Esophagus squamous epithelium (tissue), 5 donors: ENCODE data around the gene SCOC. TPM values are rescaled to one million over a fixed set of nuclear protein-coding genes. Genes with fewer than 3 reads are reported as not detected.

ENCODE experiments used
- DNase-seq: peaks from one replicate; lab custom pipeline; 2025; lab: John Stamatoyannopoulos, UW
- H3K27ac ChIP-seq, 4 donors: fragments of 200-600 bp; sonication (generic); one replicate each; pipeline ENCODE4 v1.5.1; 2016 to 2019; ENCODE audit warnings: mild to moderate bottlenecking in 1 of 4
- H3K27me3 ChIP-seq, 4 donors: fragments of 200-600 bp; sonication (generic); 1 replicate in 3 of 4; 2 replicates in 1 of 4; pipeline versions ENCODE4 v1.5.1 to v1.6.0; 2017 to 2021; ENCODE audit warnings: antibody characterized with exemption in 1 of 4
- H3K36me3 ChIP-seq, 3 donors: fragments of 200-600 bp; sonication (generic); one replicate each; pipeline ENCODE4 v1.5.1; 2016 to 2019
- H3K4me1 ChIP-seq, 3 donors: fragments of 200-600 bp; sonication (generic); one replicate each; pipeline ENCODE4 v1.5.1; 2017 to 2019
- H3K4me3 ChIP-seq, 4 donors: fragments of 200-600 bp; sonication (generic); 1 replicate in 3 of 4; 2 replicates in 1 of 4; pipeline ENCODE4 v1.5.1; 2016 to 2019; ENCODE audit warnings: mild to moderate bottlenecking in 2 of 4, moderate library complexity in 1 of 4
- H3K9me3 ChIP-seq, 3 donors: fragments of 200-600 bp; sonication (generic); one replicate each; pipeline ENCODE4 v1.5.1; 2016 to 2019
- POLR2A ChIP-seq, 4 donors: fragments of 450-650 bp; IDR thresholded peaks; one replicate each; pipeline ENCODE4 v1.6.1; 2017; ENCODE audit warnings: antibody characterized with exemption in 4 of 4, mild to moderate bottlenecking in 4 of 4, moderate library complexity in 3 of 4
- WGBS, 2 donors: methylation state at CpG; one replicate each; pipeline ENCODE4 v1.1.5; 2018; 5-methylcytosine and 5-hydroxymethylcytosine counted together
- intact Hi-C: fragments of 100-400 bp; cut with DNase I; formaldehyde crosslinking; loops from one replicate; pipeline ENCODE4 v1.15.0; 2022
- total RNA-seq, 4 donors: library from RNA; depleted of rRNA; stranded (reverse); fragments of >200 nt; gene quantifications; one replicate each; pipeline ENCODE4 v1.1.0, GENCODE V29; 2016
- TF ChIP-seq, protein P1 (sequence below), 6 experiments: fragments of 450-650 bp in 4 of 6; fragments of 200-600 bp in 2 of 6; sonication (generic) in 2 of 6; IDR thresholded peaks; one replicate each; pipeline ENCODE4 v1.5.1; 2016 to 2019; ENCODE audit warnings: antibody characterized with exemption in 6 of 6, mild to moderate bottlenecking in 4 of 6, moderate library complexity in 4 of 6
- donor health status: DM: yes; HTN: yes; CAD: no.

Gene SCOC
- total RNA-seq, 4 donors from 2014 or later = 39.1 to 73.6 (median 50.8) TPM

DNA sequence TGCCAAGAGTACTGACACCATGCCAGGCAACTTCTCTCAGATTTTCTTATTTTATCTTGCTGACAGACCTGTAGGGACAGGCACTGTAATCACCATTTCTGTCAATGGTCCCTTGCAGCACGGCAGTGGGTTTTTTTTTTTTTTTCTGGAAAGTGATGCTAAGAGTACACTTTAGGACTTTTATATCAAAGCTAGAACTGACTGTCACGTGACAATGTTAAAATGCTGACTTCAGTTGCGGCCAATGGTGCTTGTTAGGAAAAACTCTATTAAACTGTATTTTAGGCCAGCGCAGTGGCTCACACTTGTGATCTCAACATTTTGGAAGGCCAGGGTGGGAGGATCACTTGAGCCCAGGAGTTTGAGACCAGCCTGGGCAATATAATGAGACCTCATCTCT, 12.3 kb upstream of the SCOC start:
- 79 to 84% methylated on average over 4 of the region's 4 CpGs for WGBS, 2 donors
- H3K36me3 ChIP-seq = no peaks in the 10 kb centered on the region
- intact Hi-C loops = no loop called here
- H3K4me3 ChIP-seq = no peak overlapping the region
- no peaks in the 10 kb centered on the region for H3K4me1 ChIP-seq
- no peak overlapping the region for H3K27ac ChIP-seq
- DNase-seq = no peak
- no peak for TF ChIP-seq POLR2A (IDR thresholded peaks at IDR 0.05)
- TF ChIP-seq, protein P1, sequence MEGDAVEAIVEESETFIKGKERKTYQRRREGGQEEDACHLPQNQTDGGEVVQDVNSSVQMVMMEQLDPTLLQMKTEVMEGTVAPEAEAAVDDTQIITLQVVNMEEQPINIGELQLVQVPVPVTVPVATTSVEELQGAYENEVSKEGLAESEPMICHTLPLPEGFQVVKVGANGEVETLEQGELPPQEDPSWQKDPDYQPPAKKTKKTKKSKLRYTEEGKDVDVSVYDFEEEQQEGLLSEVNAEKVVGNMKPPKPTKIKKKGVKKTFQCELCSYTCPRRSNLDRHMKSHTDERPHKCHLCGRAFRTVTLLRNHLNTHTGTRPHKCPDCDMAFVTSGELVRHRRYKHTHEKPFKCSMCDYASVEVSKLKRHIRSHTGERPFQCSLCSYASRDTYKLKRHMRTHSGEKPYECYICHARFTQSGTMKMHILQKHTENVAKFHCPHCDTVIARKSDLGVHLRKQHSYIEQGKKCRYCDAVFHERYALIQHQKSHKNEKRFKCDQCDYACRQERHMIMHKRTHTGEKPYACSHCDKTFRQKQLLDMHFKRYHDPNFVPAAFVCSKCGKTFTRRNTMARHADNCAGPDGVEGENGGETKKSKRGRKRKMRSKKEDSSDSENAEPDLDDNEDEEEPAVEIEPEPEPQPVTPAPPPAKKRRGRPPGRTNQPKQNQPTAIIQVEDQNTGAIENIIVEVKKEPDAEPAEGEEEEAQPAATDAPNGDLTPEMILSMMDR (IDR thresholded peaks at IDR 0.05) = no peak
- no peaks in the 10 kb centered on the region for H3K9me3 ChIP-seq
- peaks cover 0 to 9% (median 0%) of the 10 kb centered on the region in 4 donors for H3K27me3 ChIP-seq

DNA sequence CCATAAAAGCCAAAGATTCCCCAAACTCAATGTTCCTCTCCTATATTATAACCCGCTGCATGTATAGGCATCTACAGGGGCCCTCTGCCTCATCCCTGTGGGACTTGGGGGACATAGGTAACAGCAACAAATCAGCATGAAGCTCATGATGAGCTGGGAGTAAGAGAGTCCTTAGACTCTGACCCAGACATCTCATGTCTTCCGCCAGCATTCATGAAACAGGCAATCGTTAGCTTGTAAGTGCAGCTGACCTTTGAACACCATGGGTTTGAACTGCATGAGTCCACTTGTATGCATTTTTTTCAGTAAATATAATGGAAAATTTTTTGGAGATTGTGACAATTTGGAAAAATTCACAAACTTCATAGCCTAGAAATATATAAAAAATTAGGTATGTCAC, 10.4 kb upstream of the SCOC start:
- Histone ChIP-seq H3K4me1 (no peaks in the 10 kb centered on the region), H3K36me3 (no peaks in the 10 kb centered on the region), H3K9me3 (no peaks in the 10 kb centered on the region), H3K27me3 (peaks cover 0 to 9% (median 0%) of the 10 kb centered on the region in 4 donors), H3K4me3 (no peak overlapping the region), H3K27ac (no peak overlapping the region)
- TF ChIP-seq, protein P1 (IDR thresholded peaks at IDR 0.05) = no peak
- no peak for TF ChIP-seq POLR2A (IDR thresholded peaks at IDR 0.05)
- 88 to 98% methylated on average over 3 of the region's 3 CpGs for WGBS, 2 donors
- intact Hi-C loops = no loop called here
- DNase-seq = no peak

DNA sequence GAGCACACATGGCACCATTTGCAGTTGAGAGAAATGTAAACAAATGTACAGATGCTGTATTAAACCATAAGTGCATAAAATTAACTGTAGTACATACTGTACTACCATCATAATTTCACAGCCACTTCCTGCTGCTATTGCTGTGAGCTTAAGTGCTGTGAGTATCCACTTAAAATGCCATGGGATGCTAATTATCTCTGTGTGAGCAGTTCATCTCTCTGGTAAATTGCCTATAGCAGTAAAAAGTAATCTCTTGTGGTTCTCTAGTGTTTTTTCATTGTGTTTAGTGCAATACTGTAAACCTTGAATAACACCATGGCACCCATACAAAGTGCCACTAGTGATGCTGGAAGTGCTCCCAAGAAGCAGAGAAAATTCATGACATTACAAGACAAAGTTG, 9.9 kb upstream of the SCOC start:
- intact Hi-C loops = no loop called here
- no peak for DNase-seq
- H3K36me3 ChIP-seq = no peaks in the 10 kb centered on the region
- TF ChIP-seq POLR2A (IDR thresholded peaks at IDR 0.05) = no peak
- TF ChIP-seq, protein P1 (IDR thresholded peaks at IDR 0.05) = no peak
- H3K27ac ChIP-seq = no peak overlapping the region
- H3K9me3 ChIP-seq = no peaks in the 10 kb centered on the region
- no peak overlapping the region for H3K4me3 ChIP-seq
- no peaks in the 10 kb centered on the region for H3K4me1 ChIP-seq
- peaks cover 0 to 7% (median 0%) of the 10 kb centered on the region in 4 donors for H3K27me3 ChIP-seq

DNA sequence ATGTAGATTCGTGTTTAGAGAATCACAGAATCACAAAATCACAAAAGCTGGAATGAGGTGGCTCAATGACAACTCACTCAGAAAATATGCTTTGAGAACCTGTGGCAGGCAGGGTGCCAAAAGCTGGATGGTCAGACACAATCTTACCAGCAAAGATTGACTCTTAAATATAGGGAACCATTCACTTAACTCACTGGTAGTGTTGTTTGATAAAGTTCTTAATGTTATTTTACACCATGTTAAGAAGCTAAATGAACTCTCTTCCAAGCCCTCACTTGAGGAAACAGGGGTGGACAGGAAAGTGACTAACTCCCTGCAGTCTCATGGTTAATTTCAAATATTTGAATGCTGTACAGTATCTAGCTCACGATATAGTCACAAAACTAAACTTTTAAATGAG, 5.7 kb upstream of the SCOC start:
- no peak for TF ChIP-seq POLR2A (IDR thresholded peaks at IDR 0.05)
- TF ChIP-seq, protein P1 (IDR thresholded peaks at IDR 0.05) = no peak
- Histone ChIP-seq H3K4me3 (no peak overlapping the region), H3K27ac (no peak overlapping the region), H3K27me3 (no peaks in the 10 kb centered on the region), H3K9me3 (no peaks in the 10 kb centered on the region), H3K36me3 (no peaks in the 10 kb centered on the region), H3K4me1 (peaks cover 0 to 6% (median 0%) of the 10 kb centered on the region in 3 donors)
- DNase-seq = no peak
- intact Hi-C loops = no loop called here
- 41 to 50% methylated on average over 2 of the region's 2 CpGs for WGBS, 2 donors

DNA sequence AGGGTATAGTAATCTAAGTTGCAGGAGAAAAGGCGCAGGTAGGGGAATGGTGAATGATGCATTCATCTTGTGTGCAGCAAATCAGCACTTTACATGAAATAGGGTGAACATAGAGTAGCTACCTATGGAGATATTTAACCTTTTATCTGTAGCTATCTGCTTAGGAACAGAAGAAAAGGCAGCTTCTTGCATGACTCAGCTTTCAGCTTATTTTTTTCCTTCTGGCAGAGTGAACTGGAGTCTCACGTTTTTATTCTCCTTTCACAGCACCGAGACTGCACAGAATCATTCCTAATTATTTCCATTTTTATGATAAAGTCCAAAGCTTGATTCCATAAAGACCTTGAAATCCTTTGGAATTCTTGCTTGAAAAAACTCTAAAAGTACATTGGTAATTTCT, 4.8 kb upstream of the SCOC start:
- WGBS, 2 donors = 60 to 69% methylated on average over 3 of the region's 3 CpGs
- intact Hi-C loops = no loop called here
- Histone ChIP-seq H3K9me3 (no peaks in the 10 kb centered on the region), H3K36me3 (no peaks in the 10 kb centered on the region), H3K4me3 (no peak overlapping the region), H3K27ac (no peak overlapping the region), H3K4me1 (peaks cover 0 to 8% (median 0%) of the 10 kb centered on the region in 3 donors), H3K27me3 (no peaks in the 10 kb centered on the region)
- DNase-seq = no peak
- no peak for TF ChIP-seq POLR2A (IDR thresholded peaks at IDR 0.05)
- TF ChIP-seq, protein P1 (IDR thresholded peaks at IDR 0.05) = no peak
